VCaP (cell line): Measurements from ENCODE around the gene ACVRL1.

ENCODE experiments used
- H3K27ac ChIP-seq: fragments of 450-650 bp; 2 replicates; pipeline ENCODE4 v1.5.1; 2017
- TF ChIP-seq, protein P1 (sequence below): fragments of 450-650 bp; conservative IDR thresholded peaks from 2 replicates; pipeline ENCODE4 v1.5.1; 2017; ENCODE audit warnings: mild to moderate bottlenecking, moderate library complexity

The ACVRL1 gene

DNA sequence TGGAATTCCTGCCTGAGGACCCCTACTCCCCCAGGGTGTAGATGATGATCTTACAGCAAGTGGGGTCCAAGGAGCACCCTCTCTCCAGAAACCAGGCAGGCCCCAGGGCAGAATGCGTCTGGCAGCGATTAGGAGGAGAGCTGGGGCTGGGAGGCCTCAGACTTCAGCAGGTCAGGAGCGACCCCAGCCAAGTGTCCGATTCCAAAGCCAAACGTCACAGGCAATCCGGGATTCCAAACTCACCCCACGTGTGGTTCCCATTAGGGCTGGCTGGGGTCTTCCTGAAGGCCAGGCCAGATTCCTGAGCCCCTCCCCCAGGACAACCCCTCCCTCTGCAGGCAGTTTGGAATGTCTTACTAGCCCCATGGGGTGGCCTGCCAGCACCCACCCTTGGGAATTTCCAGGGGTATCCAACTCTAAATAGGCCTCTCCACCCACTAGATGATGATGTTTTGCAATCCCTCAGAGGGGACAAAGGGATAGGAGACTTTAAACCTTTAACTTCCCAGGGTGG, 41.5 kb upstream of the ACVRL1 start:
- TF ChIP-seq, protein P1, sequence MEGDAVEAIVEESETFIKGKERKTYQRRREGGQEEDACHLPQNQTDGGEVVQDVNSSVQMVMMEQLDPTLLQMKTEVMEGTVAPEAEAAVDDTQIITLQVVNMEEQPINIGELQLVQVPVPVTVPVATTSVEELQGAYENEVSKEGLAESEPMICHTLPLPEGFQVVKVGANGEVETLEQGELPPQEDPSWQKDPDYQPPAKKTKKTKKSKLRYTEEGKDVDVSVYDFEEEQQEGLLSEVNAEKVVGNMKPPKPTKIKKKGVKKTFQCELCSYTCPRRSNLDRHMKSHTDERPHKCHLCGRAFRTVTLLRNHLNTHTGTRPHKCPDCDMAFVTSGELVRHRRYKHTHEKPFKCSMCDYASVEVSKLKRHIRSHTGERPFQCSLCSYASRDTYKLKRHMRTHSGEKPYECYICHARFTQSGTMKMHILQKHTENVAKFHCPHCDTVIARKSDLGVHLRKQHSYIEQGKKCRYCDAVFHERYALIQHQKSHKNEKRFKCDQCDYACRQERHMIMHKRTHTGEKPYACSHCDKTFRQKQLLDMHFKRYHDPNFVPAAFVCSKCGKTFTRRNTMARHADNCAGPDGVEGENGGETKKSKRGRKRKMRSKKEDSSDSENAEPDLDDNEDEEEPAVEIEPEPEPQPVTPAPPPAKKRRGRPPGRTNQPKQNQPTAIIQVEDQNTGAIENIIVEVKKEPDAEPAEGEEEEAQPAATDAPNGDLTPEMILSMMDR, result no peak

DNA sequence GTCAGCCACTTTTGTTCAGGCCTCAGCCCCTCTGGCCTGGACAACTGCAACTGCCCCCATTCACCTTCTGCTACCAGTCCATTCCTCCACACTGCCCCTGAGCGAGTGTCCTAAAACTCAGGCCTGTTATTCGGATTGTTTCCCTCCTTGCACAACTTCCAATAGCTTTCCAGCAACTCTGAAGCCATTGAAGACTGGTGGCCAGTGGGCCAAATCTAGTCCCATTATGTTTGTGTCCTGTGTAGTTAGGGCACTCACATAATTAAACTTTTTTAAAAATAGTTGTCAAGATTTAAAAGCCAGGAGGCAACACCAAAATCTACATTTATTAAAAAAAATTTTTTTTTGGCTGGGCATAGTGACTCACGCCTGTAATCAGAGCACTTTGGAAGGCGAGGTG, 41.0 kb upstream of the ACVRL1 start:
- TF ChIP-seq, protein P1, result no peak
- H3K27ac ChIP-seq, result no peak overlapping the region

More for the DNA sequence above, 41.5 kb upstream of the ACVRL1 start:
- H3K27ac ChIP-seq, result no peak overlapping the region

DNA sequence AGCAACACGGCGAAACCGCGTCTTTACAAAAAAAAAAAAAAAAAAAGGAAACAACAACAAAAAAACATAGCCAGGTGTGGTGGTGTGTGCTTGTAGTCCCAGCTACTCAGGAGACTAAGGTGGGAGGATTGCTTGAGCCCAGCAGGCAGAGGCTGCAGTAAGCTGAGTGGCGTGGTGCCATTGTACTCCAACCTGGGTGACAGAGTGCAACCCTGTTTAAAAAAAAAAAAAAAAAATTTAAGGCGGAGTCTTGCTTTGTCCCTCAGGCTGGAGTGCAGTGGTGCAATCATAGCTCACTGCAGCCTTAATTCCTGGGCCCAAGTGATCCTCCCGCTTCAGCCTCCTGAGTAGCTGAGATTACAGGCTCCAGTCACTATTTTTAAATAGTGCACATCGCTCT, 40.5 kb upstream of the ACVRL1 start:
- TF ChIP-seq, protein P1, result no peak
- H3K27ac ChIP-seq, result no peak overlapping the region

DNA sequence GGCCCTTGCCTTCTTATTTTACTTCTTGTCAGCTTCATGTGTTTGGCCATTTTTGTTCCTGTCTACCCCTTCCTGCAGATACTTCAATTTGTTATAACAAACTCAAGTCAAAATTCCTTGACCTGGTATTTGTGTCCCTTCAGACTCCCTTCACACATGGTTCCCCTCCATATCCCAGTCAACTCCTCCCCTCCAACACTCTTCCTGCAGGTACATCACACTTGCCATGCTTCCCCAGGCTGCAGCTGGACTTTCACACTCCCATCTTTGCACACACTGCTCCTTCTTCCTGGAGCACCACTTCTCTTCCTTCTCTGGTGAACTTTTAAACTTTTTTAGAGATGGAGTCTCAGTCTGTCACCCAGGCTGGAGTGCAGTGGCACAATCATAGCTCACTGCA, 39.9 kb upstream of the ACVRL1 start:
- no peak overlapping the region for H3K27ac ChIP-seq
- TF ChIP-seq, protein P1, result no peak

DNA sequence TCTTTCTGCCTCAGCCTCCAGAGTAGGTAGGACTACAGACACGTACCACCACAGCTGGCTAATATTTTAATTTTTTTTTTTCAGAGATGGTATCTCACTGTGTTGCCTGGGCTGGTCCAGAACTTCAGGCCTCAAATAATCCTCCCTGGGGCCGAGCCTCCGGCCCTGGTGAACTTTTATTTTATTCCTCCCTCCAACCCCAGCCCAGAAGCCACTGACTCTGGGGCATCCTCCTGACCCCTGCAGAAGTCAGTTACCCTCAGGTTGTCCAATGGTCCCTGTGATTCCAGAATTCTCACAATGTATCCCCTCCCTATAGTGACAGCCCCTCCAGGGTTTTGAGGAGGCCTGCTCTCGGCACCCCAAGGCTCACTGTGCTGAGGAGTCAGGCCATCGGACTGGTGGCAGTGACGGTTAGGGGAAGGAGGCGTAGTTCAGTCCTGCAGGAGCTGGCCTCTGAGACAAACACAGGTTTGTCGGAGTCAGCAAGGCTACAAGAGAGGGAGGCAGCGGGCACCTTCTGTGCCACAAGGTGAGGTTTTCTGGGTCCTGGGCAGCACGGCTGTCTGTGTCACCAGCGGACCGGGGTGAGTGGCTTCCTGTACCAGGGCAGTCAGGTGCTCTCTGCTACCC, 39.4 kb upstream of the ACVRL1 start:
- TF ChIP-seq, protein P1, result no peak
- H3K27ac ChIP-seq, result no peak overlapping the region

DNA sequence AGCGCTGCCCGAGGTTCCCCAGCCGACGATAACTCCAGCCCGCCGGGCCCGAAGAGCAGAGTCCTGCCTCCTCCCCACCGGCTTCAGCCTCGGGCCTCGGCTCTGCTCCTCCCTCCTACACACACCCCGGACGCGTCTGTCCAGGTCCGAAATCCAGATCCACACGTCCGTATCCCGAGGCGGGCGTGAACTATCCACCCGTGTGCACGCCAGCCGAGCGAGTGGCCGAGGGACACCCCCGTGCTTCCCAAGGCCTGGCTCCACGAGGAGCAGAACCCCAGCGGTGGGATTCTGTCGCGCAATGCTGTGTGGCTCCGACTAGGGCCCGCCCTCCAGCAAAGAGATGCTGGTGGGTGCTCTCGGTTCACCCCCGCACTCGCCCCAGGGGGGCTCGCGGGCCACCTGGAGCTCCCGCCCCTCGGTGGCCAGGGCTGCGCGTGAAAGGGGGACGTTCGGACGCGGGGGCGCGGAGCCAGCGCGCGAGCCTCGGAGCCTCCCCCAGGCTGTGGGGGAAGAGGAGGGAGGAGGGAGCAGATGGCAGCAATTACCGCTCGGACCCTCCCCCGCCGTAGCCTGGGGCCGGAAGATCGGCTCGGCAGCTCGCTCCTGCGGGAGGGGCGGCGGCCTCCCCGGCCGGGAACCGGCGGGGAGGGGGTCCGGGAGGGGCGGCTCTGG, 38.3 kb upstream of the ACVRL1 start:
- TF ChIP-seq, protein P1, result no peak
- H3K27ac ChIP-seq, result peak overlapping the region; percentile 63; the same call in 1 of the 2 replicates

DNA sequence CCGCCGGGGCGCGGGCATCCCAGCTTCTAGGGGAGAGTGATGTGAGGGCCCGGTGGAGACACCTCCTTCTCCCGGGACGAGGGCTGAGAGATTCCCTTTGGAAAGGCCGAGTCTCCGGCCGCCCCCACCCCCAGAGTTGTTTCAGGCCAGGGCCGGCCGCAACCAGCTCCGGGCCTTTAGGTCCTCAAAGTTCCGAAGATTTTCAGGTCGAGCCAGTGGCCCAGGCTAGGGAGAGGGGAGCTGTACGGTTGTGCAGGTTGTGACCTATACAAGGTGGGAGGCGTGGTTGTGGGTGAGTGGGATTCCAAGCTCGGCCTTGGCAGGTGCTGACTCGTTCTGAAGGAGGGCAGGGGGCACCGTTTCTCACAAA, 37.8 kb upstream of the ACVRL1 start:
- H3K27ac ChIP-seq, result peak overlapping the region; percentile 63; the same call in 1 of the 2 replicates
- TF ChIP-seq, protein P1, result no peak
